Activated naive CD4-positive, alpha-beta T cell treated with anti-CD3 and anti-CD28 coated beads, Interleukin-2, amount 50 U/mL, for 72 hours (primary cell): ENCODE data around the gene SLC25A25. TPM values are rescaled to one million over a fixed set of nuclear protein-coding genes. Genes with fewer than 3 reads are reported as not detected.
"Not testable (repeated sequence)": the region's sequence is repeated elsewhere in the genome, so short reads cannot be mapped to it uniquely, and the experiment has no call there.

ENCODE experiments used
- ATAC-seq, 2 donors: fragments of 150-1000 bp; cut with Tn5 transposase; 2 replicates each; pipeline ENCODE4 v1.10.0; 2021; ENCODE audit warnings: mild to moderate bottlenecking in 2 of 2, moderate library complexity in 2 of 2
- DNase-seq, 2 donors: peaks; one replicate each; pipeline ENCODE4 v3.0.0; 2021 to 2022; ENCODE audit warnings: low spot score in 2 of 2
- H3K27ac Mint-ChIP-seq, 2 donors: one replicate each; pipeline ENCODE4 v1.8.0; 2022; ENCODE audit warnings: mild to moderate bottlenecking in 2 of 2, mixed read lengths in 2 of 2
- H3K36me3 Mint-ChIP-seq, 2 donors: one replicate each; pipeline ENCODE4 v1.8.0; 2022; ENCODE audit warnings: mixed read lengths in 2 of 2
- H3K9me3 Mint-ChIP-seq, 2 donors: one replicate each; pipeline ENCODE4 v1.8.0; 2022; ENCODE audit warnings: mixed read lengths in 2 of 2
- total RNA-seq, 2 donors: library from RNA; stranded (reverse); gene quantifications; one replicate each; pipeline ENCODE4 v1.2.3, GENCODE V29; 2022

The SLC25A25 gene
- total RNA-seq, 2 donors from 2014 or later = 10.9 to 19.0 TPM

DNA sequence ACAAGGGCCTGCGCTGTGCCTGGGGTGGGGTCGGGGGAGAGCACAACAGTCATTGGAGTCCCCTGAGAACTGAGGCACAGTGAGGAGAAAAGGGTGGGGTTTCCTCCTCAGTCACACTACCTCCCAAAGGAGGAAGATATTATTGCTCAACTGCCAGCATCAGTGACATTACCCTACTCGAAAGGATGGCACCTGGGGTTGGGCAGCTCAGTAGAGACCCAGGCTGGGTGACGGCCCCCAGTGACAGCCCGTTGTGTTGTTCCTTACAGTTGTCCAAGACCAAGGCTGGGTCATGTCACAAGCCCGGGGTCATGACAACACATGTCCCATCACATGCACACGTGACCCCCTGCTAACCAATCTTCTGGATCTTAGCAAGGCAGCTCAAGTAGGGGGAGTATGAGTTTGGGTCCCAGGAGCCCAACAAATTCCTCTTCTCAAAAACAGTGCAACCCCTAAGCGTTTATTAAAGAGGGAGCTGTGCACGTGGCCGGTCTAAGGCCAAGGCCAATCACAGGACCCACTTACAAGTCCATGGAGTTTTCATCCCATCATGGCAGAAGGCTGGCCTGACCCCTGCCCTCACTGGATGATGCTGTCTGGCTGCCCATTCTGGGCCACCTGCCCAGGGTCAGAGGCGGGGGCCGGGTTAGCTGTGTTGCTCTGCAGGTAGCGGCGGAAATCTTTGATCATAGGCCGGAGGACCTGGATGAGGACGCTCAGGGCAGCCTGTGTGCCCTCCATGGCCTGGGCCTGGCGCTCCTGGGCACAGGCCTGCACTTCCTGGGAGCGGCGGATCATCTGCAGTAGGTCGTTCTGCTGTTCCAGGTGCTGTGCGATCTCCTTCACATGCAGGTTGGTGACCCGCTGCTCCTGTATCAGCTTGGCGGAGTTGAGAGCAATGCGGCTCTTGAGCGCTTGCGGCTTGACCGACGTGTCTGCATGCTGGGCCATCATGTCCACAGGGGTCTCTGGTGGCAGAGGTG, 4.9 kb upstream of the SLC25A25 start:
- ATAC-seq = no peak
- DNase-seq = no peak
- Mint-ChIP-seq H3K36me3 (peaks cover 11 to 23% of the 10 kb centered on the region in 2 donors), H3K27ac (no peak overlapping the region), H3K9me3 (peaks cover 0 to 3% of the 10 kb centered on the region in 2 donors)

DNA sequence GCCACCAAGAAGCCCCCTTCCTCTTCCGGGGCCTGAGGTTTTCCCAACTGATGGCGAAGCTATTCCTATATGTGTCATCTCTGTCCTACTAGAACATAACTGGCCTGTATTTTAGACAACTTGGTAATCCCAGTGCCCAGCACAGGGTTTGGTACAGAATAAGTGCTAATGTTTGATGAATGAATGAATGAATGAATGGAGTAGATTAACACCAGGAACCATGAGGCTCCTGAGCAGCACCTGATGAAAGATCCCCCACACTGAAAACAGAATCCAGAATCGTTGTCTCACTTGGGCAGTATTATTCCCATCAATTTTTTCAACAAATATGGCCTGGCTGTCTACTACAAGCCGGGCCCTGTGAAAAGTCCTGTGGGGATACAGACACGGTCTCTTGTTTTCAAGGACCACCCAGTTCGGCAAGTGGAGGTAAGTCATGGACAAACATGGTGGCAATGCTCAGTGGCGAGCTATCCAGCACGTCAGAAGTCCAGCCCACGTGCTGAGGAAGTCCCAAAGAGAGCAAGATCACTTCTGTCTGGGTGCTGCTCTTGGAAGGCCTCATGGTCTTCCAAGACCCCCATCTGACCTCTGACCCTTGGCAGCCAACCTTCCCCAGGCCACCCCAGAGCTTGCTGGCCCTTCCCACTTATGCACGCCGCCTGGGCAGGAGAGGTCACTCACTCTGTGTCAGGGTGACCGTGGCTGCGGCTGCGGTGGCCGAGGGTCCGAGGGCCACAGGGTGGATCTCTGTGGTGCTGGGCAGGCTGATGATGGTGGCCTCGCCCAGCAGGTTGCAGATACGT, 1.9 kb upstream of the SLC25A25 start:
- Mint-ChIP-seq H3K36me3 (peaks cover 20 to 34% of the 10 kb centered on the region in 2 donors), H3K27ac (peak overlapping the region in 1 of 2 donors; percentile 92), H3K9me3 (peaks cover 0 to 3% of the 10 kb centered on the region in 2 donors)
- ATAC-seq (no peak), DNase-seq (no peak)

DNA sequence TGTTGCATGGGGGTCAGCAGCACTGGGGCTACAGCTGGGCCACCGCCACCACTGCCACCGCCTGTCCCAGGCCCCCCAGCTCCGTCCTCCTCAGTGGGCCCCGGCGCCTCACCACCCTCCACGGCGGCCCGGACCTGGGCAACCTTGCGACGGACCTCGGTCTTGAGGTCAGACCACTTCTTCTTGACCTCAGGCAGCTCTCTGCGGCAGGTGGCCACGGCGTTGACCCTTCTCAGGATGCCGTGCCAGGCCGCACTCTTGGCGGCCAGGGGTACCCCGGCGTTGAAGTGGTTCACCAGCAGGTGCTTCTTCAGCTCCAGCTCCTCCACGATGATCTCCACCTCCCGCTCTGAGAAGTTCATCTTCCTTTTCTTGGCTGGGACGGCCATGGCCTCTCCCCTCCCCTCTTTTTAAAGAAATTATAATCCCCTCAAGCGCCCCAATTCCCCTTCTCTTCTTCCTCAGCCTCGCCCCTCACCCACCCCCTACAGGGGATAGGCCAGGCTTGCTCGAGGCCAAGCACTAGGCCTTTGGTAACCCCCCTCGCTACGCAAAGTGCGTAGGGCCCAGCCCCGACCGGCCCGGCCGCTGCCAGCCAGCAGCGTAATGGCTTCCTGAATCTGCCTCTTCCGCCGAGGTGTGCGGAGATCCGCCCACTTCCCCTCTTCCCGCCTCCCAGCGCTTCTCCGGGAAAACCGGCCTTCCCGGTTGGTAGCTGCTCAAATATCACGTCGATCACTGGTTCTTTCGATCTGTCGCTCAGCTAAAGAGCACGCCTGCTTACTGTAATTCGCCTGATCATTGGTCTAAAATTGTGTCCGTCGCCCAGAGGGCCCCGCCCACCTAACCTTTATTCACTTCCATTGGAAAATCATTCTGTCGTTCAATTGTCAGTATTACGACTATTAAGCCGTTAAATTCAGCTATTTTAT, 1.1 kb upstream of the SLC25A25 start, which contains the start of gene NAIF1:
TSS of gene NAIF1 (minus strand) at position 608 of the 932 bp plus-strand sequence. CDS start at position 389, 219 bp downstream.
- ATAC-seq (peak; percentile 77), DNase-seq (peak; percentile 98)
- H3K27ac Mint-ChIP-seq = peak within 1 kb of the TSS in 1 of 2 donors; percentile 92
- H3K9me3 Mint-ChIP-seq = peaks cover 0 to 3% of the 10 kb centered on the region in 2 donors
- H3K36me3 Mint-ChIP-seq = peaks cover 20 to 28% of the 10 kb centered on the region in 2 donors

DNA sequence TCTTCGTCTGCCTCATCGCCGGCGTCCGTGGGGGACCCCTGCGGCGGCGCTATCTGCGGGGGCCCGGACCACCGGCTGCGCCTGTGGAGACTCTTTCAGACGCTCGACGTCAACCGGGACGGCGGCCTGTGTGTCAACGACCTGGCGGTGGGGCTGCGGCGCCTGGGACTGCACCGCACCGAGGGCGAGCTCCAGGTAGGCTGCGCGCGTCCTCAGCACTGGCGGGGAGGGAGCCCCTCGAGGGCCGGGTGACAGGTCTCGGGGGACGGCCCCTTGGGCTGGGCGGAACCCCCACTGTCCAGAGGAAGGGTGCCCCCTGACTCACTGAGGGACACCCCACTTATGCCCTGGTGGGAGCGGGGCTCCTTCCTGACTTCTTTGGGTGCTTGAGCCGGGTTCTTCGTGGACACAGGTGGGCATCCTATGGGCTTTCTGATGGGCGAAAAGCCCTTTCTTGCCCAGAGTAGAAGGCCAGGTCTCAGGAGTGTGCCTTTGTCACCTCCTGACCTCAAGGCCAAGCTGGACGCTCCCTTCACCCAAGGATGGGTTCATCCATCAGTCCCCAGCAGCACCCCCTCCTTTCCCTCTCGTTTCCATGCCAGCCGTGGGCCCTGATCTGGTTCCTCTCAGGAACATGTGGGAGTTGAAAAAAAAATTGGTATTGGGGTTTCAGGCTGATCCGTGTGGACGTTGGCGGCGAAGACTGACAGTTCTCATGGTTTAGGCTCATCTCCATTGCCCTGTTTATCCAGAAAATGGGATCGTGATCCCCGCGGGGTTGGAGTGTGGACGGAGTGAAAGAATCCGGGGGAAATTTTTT, 564 bp downstream of the SLC25A25 start:
- Mint-ChIP-seq H3K36me3 (peaks cover 20 to 30% of the 10 kb centered on the region in 2 donors), H3K27ac (peak overlapping the region in 1 of 2 donors; percentile 88), H3K9me3 (peaks cover 0 to 3% of the 10 kb centered on the region in 2 donors)
- DNase-seq (peak; percentile 54 to 79), ATAC-seq (peak; percentile 2 to 11)

DNA sequence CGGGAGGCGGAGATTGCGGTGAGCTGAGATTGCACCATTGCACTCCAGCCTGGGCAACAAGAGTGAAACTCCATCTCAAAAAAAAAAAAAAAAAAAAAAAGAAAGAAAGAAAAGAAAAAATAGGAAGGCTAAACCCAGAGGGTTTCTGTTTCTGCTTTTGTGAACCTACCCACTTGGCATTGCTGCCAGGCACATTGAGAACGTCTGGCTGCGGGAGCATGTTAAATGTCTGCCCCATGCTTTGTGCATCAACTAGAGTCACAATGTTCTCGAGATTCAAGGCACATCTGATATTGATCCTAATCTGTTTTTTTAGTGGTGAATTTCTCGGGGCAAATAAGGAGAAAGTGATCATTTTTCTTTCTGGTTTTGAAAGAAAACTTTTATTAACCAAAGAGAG, 2.8 kb downstream of the SLC25A25 start:
- no peak for DNase-seq
- peaks cover 15 to 30% of the 10 kb centered on the region in 2 donors for H3K36me3 Mint-ChIP-seq
- ATAC-seq = no peak
- peak overlapping the region; percentile 59 to 61 for H3K27ac Mint-ChIP-seq
- no peaks in the 10 kb centered on the region for H3K9me3 Mint-ChIP-seq

DNA sequence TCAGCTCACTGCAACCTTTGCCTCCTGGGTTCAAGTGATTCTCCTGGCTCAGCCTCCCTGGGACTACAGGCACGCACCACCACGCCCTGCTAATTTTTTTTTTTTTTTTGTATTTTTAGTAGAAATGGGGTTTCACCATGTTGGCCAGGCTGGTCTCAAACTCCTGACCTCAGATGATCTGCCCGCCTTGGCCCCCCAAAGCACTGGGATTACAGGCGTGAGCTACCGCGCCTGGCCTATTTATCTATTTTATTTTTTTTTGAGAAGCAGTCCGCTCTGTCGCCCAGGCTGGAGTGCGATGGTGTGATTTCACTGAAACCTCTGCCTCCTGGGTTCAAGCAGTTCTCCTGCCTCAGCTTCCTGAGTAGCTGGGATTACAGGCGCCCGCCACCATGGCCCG, 3.4 kb downstream of the SLC25A25 start:
- peaks cover 10 to 26% of the 10 kb centered on the region in 2 donors for H3K36me3 Mint-ChIP-seq
- DNase-seq, H3K9me3 Mint-ChIP-seq, ATAC-seq: not testable (repeated sequence)
- H3K27ac Mint-ChIP-seq = peak overlapping the region; percentile 87 to 88

DNA sequence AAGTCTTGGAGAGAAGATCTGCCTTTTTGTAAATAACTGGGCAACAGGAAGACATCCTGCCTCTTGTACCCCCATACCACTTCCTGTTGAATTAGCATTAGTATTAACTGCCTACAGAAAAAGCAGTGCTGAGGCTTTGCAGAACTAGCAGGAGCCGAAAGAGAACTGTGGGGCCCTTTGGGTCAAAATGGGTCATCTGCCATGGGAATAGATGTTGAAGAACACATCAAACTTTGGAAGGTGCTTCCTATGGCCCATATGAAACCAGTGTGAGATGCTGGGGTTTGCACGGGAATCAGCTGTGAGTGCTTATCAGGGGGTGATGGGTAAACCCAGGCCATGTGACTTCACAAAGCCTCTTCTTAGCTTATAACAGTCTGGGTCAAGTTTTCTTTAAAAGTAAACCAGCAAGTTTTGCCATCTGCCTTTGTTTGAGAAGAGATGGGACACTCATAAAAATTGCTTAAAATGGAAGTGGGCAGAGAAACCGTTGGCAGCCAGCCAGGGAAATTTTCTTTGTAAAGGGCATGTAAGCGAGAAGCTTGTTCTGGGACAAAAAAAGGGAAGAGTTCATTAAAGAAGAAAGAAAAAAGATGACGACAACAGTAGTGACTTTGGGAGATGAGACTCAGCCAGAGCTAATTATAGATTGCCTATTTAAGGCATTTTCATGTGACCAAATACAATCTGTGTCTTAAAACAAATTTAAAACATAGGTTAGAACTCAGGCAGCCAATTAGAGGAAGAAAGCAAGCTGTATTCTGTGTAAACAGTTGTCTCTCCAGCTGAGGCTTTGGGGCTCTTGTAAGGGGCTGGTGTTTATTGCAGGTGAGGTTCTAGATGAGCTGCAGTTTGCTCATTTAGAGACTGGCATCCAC, 4.4 kb downstream of the SLC25A25 start:
- DNase-seq (no peak), ATAC-seq (no peak)
- peaks cover 10 to 33% of the 10 kb centered on the region in 2 donors for H3K36me3 Mint-ChIP-seq
- no peaks in the 10 kb centered on the region for H3K9me3 Mint-ChIP-seq
- H3K27ac Mint-ChIP-seq = peak overlapping the region; percentile 87 to 88

DNA sequence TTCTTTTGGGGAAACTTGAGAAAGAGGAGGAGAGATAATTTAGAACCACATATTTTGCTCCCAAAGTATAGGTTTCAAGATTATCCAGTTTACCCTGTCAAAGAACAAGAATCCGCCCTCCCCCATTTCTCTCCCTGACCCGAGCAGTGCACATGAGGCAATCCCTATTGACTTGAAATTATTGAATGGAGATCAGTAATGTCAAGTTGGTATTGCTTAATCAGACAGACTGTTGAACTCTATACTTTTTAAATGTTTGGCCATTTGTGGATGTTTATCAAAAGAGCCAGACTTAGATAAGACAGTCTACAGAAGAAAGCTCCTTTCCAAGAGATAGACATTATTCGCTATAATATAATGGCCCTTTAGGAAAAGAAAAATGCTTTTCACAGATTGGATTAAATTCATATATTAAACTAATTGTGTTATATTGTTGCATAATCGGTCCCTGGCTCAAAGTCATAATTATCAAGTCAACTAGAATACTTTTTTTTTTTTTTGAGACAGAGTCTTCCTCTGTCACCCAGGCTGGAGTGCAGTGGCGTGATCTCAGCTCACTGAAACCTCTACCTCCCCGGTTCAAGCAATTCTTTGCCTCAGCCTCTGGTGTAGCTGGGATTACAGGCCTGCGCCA, 5.3 kb downstream of the SLC25A25 start:
- Mint-ChIP-seq H3K9me3 (no peaks in the 10 kb centered on the region), H3K27ac (peak overlapping the region in 1 of 2 donors; percentile 87), H3K36me3 (peaks cover 10 to 40% of the 10 kb centered on the region in 2 donors)
- ATAC-seq = no peak
- no peak for DNase-seq

DNA sequence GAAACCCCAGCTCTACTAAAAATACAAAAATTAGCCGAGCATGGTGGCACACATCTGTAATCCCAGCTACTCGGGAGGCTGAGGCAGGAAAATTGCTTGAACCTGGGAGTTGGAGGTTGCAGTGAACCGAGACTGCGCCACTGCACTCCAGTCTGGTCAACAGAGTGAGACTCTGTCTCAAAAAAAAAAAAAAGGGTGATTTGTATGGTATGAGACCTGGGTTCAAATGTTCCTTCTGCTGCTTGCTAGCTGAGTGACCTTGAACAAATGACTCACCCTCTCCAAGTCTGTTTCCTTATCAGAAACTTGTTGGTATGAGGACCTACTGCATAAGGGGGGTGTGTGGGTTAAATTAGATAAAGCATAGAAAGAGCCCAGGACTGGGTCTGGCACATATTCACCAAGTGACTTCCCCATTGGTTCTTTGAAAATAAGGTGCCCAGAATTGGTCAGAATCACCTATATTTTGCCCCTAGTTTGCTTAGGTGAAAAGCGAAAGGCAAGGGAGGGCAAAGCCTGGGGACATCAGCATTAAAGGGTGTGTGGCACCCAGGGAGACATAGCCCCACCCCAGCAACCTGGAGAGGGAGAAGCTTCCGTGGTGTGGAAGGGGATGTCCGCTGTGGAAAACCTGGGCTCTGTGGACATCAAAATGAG, 9.9 kb downstream of the SLC25A25 start:
- DNase-seq = no peak
- no peaks in the 10 kb centered on the region for H3K9me3 Mint-ChIP-seq
- ATAC-seq = peak; percentile 31 to 49
- no peak overlapping the region for H3K27ac Mint-ChIP-seq
- H3K36me3 Mint-ChIP-seq = peaks cover 0 to 35% of the 10 kb centered on the region in 2 donors

DNA sequence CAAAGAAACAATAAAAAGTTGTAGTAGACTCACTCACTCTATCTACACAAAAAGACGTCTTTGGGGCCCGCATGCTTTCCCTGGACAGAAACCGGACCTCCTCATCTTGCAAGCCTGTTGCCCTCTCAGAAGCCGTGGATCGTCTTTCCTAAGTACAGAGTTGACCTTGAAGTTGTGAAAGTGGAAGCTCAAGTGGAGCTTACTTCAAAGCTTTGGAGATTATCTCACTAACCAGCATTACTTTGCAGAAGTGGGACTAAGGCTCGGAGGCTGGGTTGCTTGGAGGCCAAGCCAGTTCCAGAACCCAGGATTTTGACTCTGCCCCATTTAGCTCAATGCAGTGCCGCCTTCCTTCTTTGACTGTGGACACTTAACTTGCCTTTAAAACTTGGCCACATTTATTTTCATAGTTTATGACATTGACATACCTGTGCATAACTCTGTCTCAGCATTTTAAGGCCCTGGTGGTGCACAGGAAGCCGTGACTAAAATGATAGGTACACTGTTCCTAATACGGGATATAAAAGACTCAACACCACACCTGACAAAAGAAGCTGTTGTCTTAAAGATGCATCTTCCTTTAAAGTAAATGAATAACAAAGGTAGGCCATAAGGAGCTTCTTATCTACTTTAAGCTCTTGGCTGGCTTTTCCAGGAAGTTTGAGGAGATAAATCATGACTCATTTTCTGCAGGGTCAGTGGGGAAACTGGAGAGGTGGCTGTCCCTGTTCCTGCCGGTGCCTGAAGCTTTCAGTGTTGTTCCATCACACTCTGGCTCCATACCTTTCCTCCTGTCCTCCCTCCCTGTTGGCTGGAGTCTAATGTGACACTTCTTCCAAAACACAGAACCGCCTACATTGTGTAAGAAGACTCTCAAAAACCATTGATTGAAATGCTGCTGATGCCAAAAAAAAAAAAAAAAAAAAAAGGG, 10.7 kb downstream of the SLC25A25 start:
- H3K9me3 Mint-ChIP-seq = no peaks in the 10 kb centered on the region
- H3K27ac Mint-ChIP-seq = peak overlapping the region; percentile 44 to 73
- H3K36me3 Mint-ChIP-seq = peaks cover 0 to 27% of the 10 kb centered on the region in 2 donors
- ATAC-seq (peak in 1 of 2 donors; percentile 41), DNase-seq (no peak)

DNA sequence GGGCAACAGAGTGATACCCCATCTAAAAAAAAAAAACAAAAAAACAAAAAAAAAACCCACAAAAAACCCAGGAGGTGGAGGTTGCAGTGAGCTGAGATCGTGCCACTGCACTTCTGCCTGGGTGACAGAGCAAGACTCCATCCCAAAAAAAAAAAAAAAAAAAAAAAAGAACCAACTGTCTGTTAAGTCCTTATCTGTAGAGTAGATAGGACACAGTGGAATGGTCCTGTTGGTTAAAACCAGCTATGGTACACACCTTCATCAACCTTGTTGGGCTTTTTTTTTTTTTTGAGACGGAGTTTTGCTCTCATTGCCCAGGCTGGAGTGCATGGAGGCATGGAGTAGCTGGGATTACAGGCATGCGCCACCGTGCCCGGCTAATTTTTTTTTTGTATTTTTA, 12.2 kb downstream of the SLC25A25 start:
- H3K9me3 Mint-ChIP-seq = no peaks in the 10 kb centered on the region
- no peak for ATAC-seq
- DNase-seq = no peak
- H3K27ac Mint-ChIP-seq = no peak overlapping the region
- H3K36me3 Mint-ChIP-seq = peaks cover 0 to 22% of the 10 kb centered on the region in 2 donors

DNA sequence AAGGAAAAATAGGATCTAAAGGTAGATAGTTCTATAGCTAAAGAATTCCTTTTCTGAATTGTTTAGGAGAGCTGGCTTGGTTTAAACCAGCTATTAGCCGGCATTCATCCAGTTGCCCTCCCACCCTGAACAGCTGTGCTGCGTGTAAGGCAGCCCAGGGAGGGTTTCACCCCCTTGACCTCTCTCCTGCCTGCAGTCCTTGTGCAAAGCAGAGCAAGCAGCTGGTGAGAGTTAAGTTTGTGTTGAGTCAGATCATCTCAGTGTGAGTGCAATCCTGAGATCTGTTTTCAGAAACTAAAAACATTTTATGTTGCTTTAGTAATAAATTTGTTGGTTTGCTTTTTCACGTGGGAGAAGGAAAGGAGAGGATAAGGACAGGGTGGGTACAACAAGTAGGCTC, 13.0 kb downstream of the SLC25A25 start:
- peak overlapping the region in 1 of 2 donors; percentile 59 for H3K27ac Mint-ChIP-seq
- no peaks in the 10 kb centered on the region for H3K9me3 Mint-ChIP-seq
- peak in 1 of 2 donors; percentile 33 for ATAC-seq
- no peak for DNase-seq
- peaks cover 0 to 21% of the 10 kb centered on the region in 2 donors for H3K36me3 Mint-ChIP-seq
